Transverse colon (tissue), 3 donors: ENCODE measurements around the gene TMEM161B.

Experiments
- EP300 ChIP-seq: sonication (generic); formaldehyde crosslinking; IDR thresholded peaks from one replicate; pipeline ENCODE4 v1.6.1; 2017; ENCODE audit warnings: antibody characterized with exemption, low read depth
- TF ChIP-seq, protein P1 (sequence below), 5 experiments: fragments of 200-600 bp in 3 of 5; fragments of 450-650 bp in 2 of 5; sonication (generic) in 3 of 5; IDR thresholded peaks; 1 replicate in 2 of 5; 2 replicates in 3 of 5; pipeline ENCODE4 v1.5.1; 2016 to 2017; ENCODE audit warnings: antibody characterized with exemption in 5 of 5, inconsistent platforms in 3 of 5, mild to moderate bottlenecking in 2 of 5, moderate library complexity in 1 of 5

DNA sequence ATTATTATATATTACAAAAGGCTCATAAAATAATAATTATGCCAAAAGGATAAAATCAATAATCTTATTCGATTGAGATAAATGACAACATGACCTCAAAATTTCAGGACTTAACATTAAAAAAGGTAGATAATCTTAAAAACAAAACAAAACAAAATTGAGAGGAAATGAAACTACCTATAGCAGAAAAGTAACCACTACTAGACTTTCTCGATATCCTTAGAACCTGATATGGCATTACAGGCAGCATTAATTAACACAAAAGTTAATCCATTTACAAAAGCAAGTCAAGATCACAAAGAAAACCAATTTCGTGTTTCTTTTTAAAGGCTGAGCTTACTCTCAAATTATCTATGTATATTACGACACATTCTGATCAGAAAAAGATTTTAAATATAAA, 29.9 kb downstream of the TMEM161B start:
- no peak for TF ChIP-seq EP300
- TF ChIP-seq, protein P1, sequence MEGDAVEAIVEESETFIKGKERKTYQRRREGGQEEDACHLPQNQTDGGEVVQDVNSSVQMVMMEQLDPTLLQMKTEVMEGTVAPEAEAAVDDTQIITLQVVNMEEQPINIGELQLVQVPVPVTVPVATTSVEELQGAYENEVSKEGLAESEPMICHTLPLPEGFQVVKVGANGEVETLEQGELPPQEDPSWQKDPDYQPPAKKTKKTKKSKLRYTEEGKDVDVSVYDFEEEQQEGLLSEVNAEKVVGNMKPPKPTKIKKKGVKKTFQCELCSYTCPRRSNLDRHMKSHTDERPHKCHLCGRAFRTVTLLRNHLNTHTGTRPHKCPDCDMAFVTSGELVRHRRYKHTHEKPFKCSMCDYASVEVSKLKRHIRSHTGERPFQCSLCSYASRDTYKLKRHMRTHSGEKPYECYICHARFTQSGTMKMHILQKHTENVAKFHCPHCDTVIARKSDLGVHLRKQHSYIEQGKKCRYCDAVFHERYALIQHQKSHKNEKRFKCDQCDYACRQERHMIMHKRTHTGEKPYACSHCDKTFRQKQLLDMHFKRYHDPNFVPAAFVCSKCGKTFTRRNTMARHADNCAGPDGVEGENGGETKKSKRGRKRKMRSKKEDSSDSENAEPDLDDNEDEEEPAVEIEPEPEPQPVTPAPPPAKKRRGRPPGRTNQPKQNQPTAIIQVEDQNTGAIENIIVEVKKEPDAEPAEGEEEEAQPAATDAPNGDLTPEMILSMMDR (IDR thresholded peaks at IDR 0.05): no peak
